Panc1 (cell line): ENCODE results near the gene NDUFA13. TPM values are rescaled to one million over a fixed set of nuclear protein-coding genes. Genes with fewer than 3 reads are reported as not detected.

ENCODE experiments used
- ATAC-seq: fragments of 200-7000 bp; cut with Tn5 transposase; 2 replicates; pipeline ENCODE4 v1.9.1; 2020; ENCODE audit warnings: mild to moderate bottlenecking, moderate library complexity
- BruUV-seq: library from RNA; stranded (reverse); fragments of 400-500 nt; replicated peaks from 2 replicates; lab custom pipeline; 2021; lab: Mats Ljungman, UMichigan
- CTCF ChIA-PET: fragments of 300-600 bp; sonication (Branson Sonifier 250); formaldehyde crosslinking; loops from one replicate; lab custom pipeline; 2022; ENCODE audit warnings: antibody characterized with exemption; lab: Charles Lee
- POLR2A ChIA-PET: fragments of 300-600 bp; sonication (Branson Sonifier 250); formaldehyde crosslinking; loops from one replicate; lab custom pipeline; 2022; ENCODE audit warnings: antibody characterized with exemption; lab: Charles Lee
- DNase-seq: peaks from one replicate; pipeline ENCODE4 v3.0.0-alpha.2; 2010; ENCODE audit warnings: low read depth, low spot score
- H3K27ac ChIP-seq: 2 replicates; pipeline ENCODE4 v1.5.1; 2011; ENCODE audit warnings: mild to moderate bottlenecking, low read length, inconsistent platforms
- H3K27me3 ChIP-seq: fragments of 200-500 bp; sonication (Bioruptor generic); 2 replicates; pipeline ENCODE4 v1.6.0; 2014; ENCODE audit warnings: low read length, inconsistent platforms; ENCODE audit not compliant: control insufficient read depth, insufficient read depth
- H3K36me3 ChIP-seq: fragments of 200-500 bp; sonication (Bioruptor generic); 2 replicates; pipeline ENCODE4 v1.5.1; 2014; ENCODE audit warnings: inconsistent platforms, mild to moderate bottlenecking, low read length, moderate library complexity; ENCODE audit not compliant: control insufficient read depth, insufficient read depth
- H3K4me1 ChIP-seq: 2 replicates; pipeline ENCODE4 v1.5.1; 2011; ENCODE audit warnings: inconsistent platforms, mild to moderate bottlenecking, low read length, moderate library complexity; ENCODE audit not compliant: control insufficient read depth, insufficient read depth
- H3K4me3 ChIP-seq, 2 experiments: 2 replicates each; pipeline ENCODE4 v1.5.1; 2011 to 2012; ENCODE audit warnings: low read depth in 2 of 2, low read length in 2 of 2, mild to moderate bottlenecking in 2 of 2, inconsistent platforms in 1 of 2, moderate library complexity in 1 of 2
- H3K9me3 ChIP-seq: fragments of 200-500 bp; sonication (Bioruptor generic); 2 replicates; pipeline ENCODE4 v1.5.1; 2014; ENCODE audit warnings: low read depth, mild to moderate bottlenecking, inconsistent platforms, low read length, moderate library complexity; ENCODE audit not compliant: control insufficient read depth, insufficient read depth
- CTCF ChIP-seq: fragments of 450-650 bp; IDR thresholded peaks from 2 replicates; pipeline ENCODE4 v1.5.1; 2017; ENCODE audit warnings: mild to moderate bottlenecking
- POLR2AphosphoS5 ChIP-seq: IDR thresholded peaks from 2 replicates; pipeline ENCODE4 v1.6.1; 2012; ENCODE audit warnings: mild to moderate bottlenecking, low read depth, low read length, moderate library complexity
- SIN3A ChIP-seq: IDR thresholded peaks from 2 replicates; pipeline ENCODE4 v1.6.1; 2012; ENCODE audit warnings: low read depth, mild to moderate bottlenecking, low read length, moderate library complexity, borderline replicate concordance; ENCODE audit not compliant: insufficient read depth
- TCF7L2 ChIP-seq: IDR thresholded peaks from 2 replicates; pipeline ENCODE4 v1.6.1; 2011; ENCODE audit warnings: mild to moderate bottlenecking, low read depth, low read length, inconsistent platforms
- in situ Hi-C: cut with HindIII; loops from 2 replicates; pipeline ENCODE4 v1.10.0; 2016; ENCODE audit warnings: low sequenced_read_pairs, low pct_unique_long_range_greater_than_20kb
- intact Hi-C: fragments of 100-400 bp; cut with micrococcal nuclease; formaldehyde crosslinking; loops from one replicate; pipeline ENCODE4 v1.10.0; 2022; ENCODE audit not compliant: unreplicated experiment
- total RNA-seq: library from RNA; stranded (reverse); gene quantifications from one replicate; pipeline ENCODE4 v1.2.1, GENCODE V29; 2021; ENCODE audit not compliant: unreplicated experiment
- TF ChIP-seq, protein P1 (sequence below), 2 experiments: IDR thresholded peaks; 2 replicates each; pipeline ENCODE4 v1.6.1; 2011 to 2012; ENCODE audit warnings: low read depth in 2 of 2, control low read depth in 1 of 2, low read length in 1 of 2, mild to moderate bottlenecking in 1 of 2, moderate library complexity in 1 of 2; ENCODE audit not compliant: insufficient read depth in 1 of 2

NDUFA13 gene
- total RNA-seq, 1 experiment from 2014 or later, result 287 TPM

DNA sequence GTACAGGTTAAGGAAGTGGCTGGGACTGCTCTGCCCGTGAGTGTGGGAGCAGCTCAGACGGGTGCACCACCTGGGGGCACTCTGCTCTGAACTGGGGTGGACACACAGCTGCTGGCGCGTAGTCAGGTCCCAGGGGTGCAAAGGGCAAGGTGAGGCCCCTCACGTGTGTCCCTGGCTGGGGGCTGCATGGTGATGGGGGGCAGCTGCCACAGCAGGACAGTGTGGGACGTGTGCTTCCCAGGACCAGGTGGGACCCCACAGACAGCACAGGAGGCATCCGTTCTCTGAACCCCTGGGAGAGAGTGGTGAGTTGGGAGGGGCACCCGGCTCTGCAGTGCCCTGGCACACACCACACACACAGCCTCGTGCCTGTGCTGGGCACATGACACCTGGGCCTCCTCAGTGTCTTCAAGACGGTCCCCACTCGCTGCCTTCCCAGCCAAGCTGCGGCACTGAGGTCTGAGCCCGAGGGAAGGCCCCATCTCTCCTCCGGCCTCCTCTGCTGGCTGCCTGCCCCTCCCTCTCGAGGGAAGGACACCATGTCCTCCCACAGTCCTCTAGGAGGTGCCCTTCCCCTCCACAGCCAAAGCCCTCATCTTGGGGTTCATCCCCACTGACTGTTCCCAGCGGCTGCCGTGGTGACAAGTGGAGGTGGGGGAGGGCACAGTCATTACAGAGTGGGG is 46.8 kb downstream of the NDUFA13 start:
- H3K4me1 ChIP-seq, result no peaks in the 10 kb centered on the region
- H3K36me3 ChIP-seq, result no peaks in the 10 kb centered on the region
- intact Hi-C loops (no loop called here), in situ Hi-C loops (no loop called here)
- POLR2A ChIA-PET, result no interaction called here
- H3K27ac ChIP-seq, result no peak overlapping the region
- no peaks in the 10 kb centered on the region for H3K27me3 ChIP-seq
- no peak for DNase-seq
- peak; percentile 66 for ATAC-seq
- H3K9me3 ChIP-seq, result no peaks in the 10 kb centered on the region
- TF ChIP-seq SIN3A (no peak), POLR2AphosphoS5 (no peak), CTCF (no peak; the same call in 1 of the 2 replicates), TCF7L2 (no peak)
- TF ChIP-seq, protein P1, sequence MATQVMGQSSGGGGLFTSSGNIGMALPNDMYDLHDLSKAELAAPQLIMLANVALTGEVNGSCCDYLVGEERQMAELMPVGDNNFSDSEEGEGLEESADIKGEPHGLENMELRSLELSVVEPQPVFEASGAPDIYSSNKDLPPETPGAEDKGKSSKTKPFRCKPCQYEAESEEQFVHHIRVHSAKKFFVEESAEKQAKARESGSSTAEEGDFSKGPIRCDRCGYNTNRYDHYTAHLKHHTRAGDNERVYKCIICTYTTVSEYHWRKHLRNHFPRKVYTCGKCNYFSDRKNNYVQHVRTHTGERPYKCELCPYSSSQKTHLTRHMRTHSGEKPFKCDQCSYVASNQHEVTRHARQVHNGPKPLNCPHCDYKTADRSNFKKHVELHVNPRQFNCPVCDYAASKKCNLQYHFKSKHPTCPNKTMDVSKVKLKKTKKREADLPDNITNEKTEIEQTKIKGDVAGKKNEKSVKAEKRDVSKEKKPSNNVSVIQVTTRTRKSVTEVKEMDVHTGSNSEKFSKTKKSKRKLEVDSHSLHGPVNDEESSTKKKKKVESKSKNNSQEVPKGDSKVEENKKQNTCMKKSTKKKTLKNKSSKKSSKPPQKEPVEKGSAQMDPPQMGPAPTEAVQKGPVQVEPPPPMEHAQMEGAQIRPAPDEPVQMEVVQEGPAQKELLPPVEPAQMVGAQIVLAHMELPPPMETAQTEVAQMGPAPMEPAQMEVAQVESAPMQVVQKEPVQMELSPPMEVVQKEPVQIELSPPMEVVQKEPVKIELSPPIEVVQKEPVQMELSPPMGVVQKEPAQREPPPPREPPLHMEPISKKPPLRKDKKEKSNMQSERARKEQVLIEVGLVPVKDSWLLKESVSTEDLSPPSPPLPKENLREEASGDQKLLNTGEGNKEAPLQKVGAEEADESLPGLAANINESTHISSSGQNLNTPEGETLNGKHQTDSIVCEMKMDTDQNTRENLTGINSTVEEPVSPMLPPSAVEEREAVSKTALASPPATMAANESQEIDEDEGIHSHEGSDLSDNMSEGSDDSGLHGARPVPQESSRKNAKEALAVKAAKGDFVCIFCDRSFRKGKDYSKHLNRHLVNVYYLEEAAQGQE (IDR thresholded peaks at IDR 0.05; ENCODE audit: insufficient read depth in 1 of 2, low read depth in 2 of 2, low read length in 1 of 2), result no peak
- no peak overlapping the region for H3K4me3 ChIP-seq
- no TSS peak for BruUV-seq
- CTCF ChIA-PET, result no interaction called here

GRCh38 chr19:19563348-19563848 is 47.4 kb downstream of the NDUFA13 start:
- Histone ChIP-seq H3K27ac (no peak overlapping the region), H3K4me3 (no peak overlapping the region), H3K27me3 (no peaks in the 10 kb centered on the region), H3K9me3 (no peaks in the 10 kb centered on the region), H3K4me1 (no peaks in the 10 kb centered on the region), H3K36me3 (no peaks in the 10 kb centered on the region)
- no TSS peak for BruUV-seq
- in situ Hi-C loops, result no loop called here
- DNase-seq (no peak), ATAC-seq (0 out of 2 replicates have a peak, but pooled peaks have one; percentile 10)
- ChIA-PET POLR2A (no interaction called here), CTCF (no interaction called here)
- intact Hi-C loops, result no loop called here
- TF ChIP-seq CTCF, result no peak
- TF ChIP-seq SIN3A, result no peak
- TF ChIP-seq, protein P1 (IDR thresholded peaks at IDR 0.05; ENCODE audit: insufficient read depth in 1 of 2, low read depth in 2 of 2, low read length in 1 of 2), result no peak
- no peak for TF ChIP-seq POLR2AphosphoS5
- no peak for TF ChIP-seq TCF7L2
